Astrocyte (in vitro differentiated cells and primary cell): ENCODE data around the gene PRSS57. TPM values are rescaled to one million over a fixed set of nuclear protein-coding genes. Genes with fewer than 3 reads are reported as not detected.

Experiments used
- DNase-seq: peaks from one replicate; pipeline ENCODE4 v3.0.0-alpha.2; 2010; ENCODE audit warnings: low read depth
- FAIRE-seq: peaks from 2 replicates; lab custom pipeline; 2011; peaks lifted over from hg19 to GRCh38; lab: Jason Lieb, UNC
- H2AFZ ChIP-seq: 2 replicates; pipeline ENCODE4 v1.6.0; 2012; ENCODE audit warnings: low read depth, low read length, inconsistent platforms
- H3K27ac ChIP-seq: 2 replicates; pipeline ENCODE4 v1.5.1; 2011; ENCODE audit warnings: low read depth, low read length, inconsistent platforms
- H3K27me3 ChIP-seq: 2 replicates; pipeline ENCODE4 v1.6.0; 2011; ENCODE audit warnings: low read length, inconsistent platforms; ENCODE audit not compliant: insufficient read depth
- H3K36me3 ChIP-seq: 2 replicates; pipeline ENCODE4 v1.5.1; 2011; ENCODE audit warnings: low read length, inconsistent platforms; ENCODE audit not compliant: insufficient read depth
- H3K4me1 ChIP-seq: 2 replicates; pipeline ENCODE4 v1.5.1; 2011; ENCODE audit warnings: low read length, inconsistent platforms; ENCODE audit not compliant: insufficient read depth
- H3K4me2 ChIP-seq: 2 replicates; pipeline ENCODE4 v1.6.0; 2012; ENCODE audit warnings: low read length, inconsistent platforms
- H3K4me3 ChIP-seq: 2 replicates; pipeline ENCODE4 v1.5.1; 2011; ENCODE audit warnings: low read depth, mild to moderate bottlenecking, low read length, inconsistent platforms; ENCODE audit not compliant: insufficient read depth
- H3K79me2 ChIP-seq: 2 replicates; pipeline ENCODE4 v1.6.0; 2012; ENCODE audit warnings: mild to moderate bottlenecking, low read length, inconsistent platforms; ENCODE audit not compliant: insufficient read depth
- H3K9ac ChIP-seq: 2 replicates; pipeline ENCODE4 v1.6.0; 2012; ENCODE audit warnings: mild to moderate bottlenecking, low read length, inconsistent platforms
- H3K9me3 ChIP-seq: 2 replicates; pipeline ENCODE4 v1.5.1; 2012; ENCODE audit warnings: low read depth, mild to moderate bottlenecking, low read length, inconsistent platforms; ENCODE audit not compliant: insufficient read depth
- H4K20me1 ChIP-seq: 2 replicates; pipeline ENCODE4 v1.6.0; 2012; ENCODE audit warnings: low read length, inconsistent platforms; ENCODE audit not compliant: insufficient read depth
- H3K27ac Mint-ChIP-seq: one replicate; pipeline ENCODE4 v1.8.0; 2021; ENCODE audit warnings: mild to moderate bottlenecking, mixed read lengths; ENCODE audit not compliant: unreplicated experiment
- H3K27me3 Mint-ChIP-seq: one replicate; pipeline ENCODE4 v1.8.0; 2021; ENCODE audit warnings: low read depth, mixed read lengths; ENCODE audit not compliant: unreplicated experiment
- H3K36me3 Mint-ChIP-seq: one replicate; pipeline ENCODE4 v1.8.0; 2021; ENCODE audit warnings: low read depth, mixed read lengths; ENCODE audit not compliant: unreplicated experiment
- H3K4me1 Mint-ChIP-seq: one replicate; pipeline ENCODE4 v1.8.0; 2021; ENCODE audit warnings: low read depth, mixed read lengths; ENCODE audit not compliant: unreplicated experiment
- H3K4me3 Mint-ChIP-seq: one replicate; pipeline ENCODE4 v1.8.0; 2021; ENCODE audit warnings: mild to moderate bottlenecking, moderate library complexity, mixed read lengths; ENCODE audit not compliant: unreplicated experiment
- H3K9me3 Mint-ChIP-seq: one replicate; pipeline ENCODE4 v1.8.0; 2021; ENCODE audit warnings: mild to moderate bottlenecking, mixed read lengths; ENCODE audit not compliant: unreplicated experiment
- EZH2 ChIP-seq: IDR thresholded peaks from 2 replicates; pipeline ENCODE4 v1.6.1; 2012; ENCODE audit warnings: mild to moderate bottlenecking, low read length, inconsistent platforms; ENCODE audit not compliant: insufficient read depth
- total RNA-seq: library from RNA; stranded (reverse); gene quantifications from 2 replicates; pipeline ENCODE4 v1.2.1, GENCODE V29; 2021
- TF ChIP-seq, protein P1 (sequence below): IDR thresholded peaks from 2 replicates; pipeline ENCODE4 v1.5.1; 2011; ENCODE audit warnings: low read depth, mild to moderate bottlenecking, inconsistent platforms, low read length, moderate library complexity; ENCODE audit not compliant: insufficient read depth

The PRSS57 gene
- total RNA-seq, 1 donor from 2014 or later = not detected

DNA sequence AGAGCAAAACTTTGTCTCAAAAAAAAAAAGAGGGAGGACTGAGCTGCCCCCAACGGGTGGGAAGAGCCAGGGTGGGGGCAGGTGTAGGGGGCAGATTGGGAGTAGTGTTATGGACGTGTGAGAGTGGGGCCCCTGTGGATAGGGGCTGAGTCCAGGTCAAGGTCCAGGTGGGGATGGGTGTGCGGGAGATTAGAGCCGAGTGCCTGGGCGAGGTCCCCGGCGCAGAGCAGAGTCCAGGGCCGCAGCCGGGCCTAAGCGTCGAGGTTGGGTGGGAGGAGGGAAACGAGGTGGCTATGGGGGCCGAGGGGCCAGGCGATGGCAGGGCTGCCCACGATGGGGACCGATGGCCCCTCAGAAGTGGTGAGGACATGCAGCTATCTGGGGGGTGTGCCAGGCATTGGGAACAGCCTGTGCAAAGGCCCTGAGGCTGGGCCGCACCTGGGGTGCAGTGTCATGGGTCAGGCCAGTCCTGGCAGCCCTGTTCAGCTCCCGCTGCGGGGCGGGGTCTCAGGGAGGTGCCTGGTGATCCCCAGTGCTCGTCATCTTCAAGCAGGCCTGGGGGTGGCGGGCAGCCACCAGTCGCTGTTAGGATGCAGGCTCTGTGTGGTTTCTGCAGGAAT, 43.4 kb upstream of the PRSS57 start:
- Histone ChIP-seq H3K9me3 (no peaks in the 10 kb centered on the region), H3K36me3 (no peaks in the 10 kb centered on the region), H4K20me1 (no peaks in the 10 kb centered on the region), H3K9ac (no peak overlapping the region), H3K4me1 (no peaks in the 10 kb centered on the region), H2AFZ (no peak overlapping the region), H3K4me2 (no peak overlapping the region), H3K27ac (no peak overlapping the region), H3K79me2 (no peaks in the 10 kb centered on the region), H3K27me3 (no peaks in the 10 kb centered on the region), H3K4me3 (no peak overlapping the region)
- Mint-ChIP-seq H3K36me3 (peaks cover 18% of the 10 kb centered on the region), H3K4me3 (no peak overlapping the region), H3K27me3 (no peaks in the 10 kb centered on the region), H3K27ac (no peak overlapping the region), H3K4me1 (no peaks in the 10 kb centered on the region), H3K9me3 (peaks cover 3% of the 10 kb centered on the region)
- FAIRE-seq (no peak), DNase-seq (no peak)
- TF ChIP-seq, protein P1, sequence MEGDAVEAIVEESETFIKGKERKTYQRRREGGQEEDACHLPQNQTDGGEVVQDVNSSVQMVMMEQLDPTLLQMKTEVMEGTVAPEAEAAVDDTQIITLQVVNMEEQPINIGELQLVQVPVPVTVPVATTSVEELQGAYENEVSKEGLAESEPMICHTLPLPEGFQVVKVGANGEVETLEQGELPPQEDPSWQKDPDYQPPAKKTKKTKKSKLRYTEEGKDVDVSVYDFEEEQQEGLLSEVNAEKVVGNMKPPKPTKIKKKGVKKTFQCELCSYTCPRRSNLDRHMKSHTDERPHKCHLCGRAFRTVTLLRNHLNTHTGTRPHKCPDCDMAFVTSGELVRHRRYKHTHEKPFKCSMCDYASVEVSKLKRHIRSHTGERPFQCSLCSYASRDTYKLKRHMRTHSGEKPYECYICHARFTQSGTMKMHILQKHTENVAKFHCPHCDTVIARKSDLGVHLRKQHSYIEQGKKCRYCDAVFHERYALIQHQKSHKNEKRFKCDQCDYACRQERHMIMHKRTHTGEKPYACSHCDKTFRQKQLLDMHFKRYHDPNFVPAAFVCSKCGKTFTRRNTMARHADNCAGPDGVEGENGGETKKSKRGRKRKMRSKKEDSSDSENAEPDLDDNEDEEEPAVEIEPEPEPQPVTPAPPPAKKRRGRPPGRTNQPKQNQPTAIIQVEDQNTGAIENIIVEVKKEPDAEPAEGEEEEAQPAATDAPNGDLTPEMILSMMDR = no peak

DNA sequence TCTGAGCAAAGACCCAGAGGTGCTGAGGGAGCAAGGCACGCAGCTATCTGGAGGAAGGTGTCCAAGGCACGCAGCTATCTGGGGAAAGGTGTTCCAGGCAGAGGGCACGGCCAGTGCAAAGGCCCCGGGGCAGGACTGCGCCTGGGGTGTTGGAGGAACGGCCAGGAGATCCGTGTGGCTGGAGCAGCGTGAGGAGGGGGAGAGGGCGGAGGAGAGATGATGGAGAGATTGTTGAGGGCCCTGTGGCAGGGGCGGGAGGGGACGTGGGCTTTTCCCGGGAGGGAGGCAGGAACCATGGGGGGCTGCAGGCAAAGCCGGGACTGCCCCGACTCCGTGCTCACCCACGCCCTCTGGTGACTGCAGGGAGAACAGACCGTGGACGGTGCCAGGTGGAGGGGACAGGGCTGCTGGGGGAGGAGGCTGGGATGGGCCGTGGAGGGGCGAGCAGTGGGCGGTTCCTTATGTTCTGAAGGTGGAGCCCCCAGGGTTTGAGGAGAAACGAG, 42.4 kb upstream of the PRSS57 start:
- H3K27ac ChIP-seq = no peak overlapping the region
- DNase-seq (no peak), FAIRE-seq (no peak)
- Mint-ChIP-seq H3K36me3 (peaks cover 18% of the 10 kb centered on the region), H3K27ac (no peak overlapping the region), H3K4me1 (no peaks in the 10 kb centered on the region), H3K9me3 (peaks cover 1% of the 10 kb centered on the region), H3K4me3 (no peak overlapping the region), H3K27me3 (no peaks in the 10 kb centered on the region)
- no peak overlapping the region for H2AFZ ChIP-seq
- H3K79me2 ChIP-seq = no peaks in the 10 kb centered on the region
- H3K4me1 ChIP-seq = no peaks in the 10 kb centered on the region
- H4K20me1 ChIP-seq = no peaks in the 10 kb centered on the region
- H3K36me3 ChIP-seq = no peaks in the 10 kb centered on the region
- H3K9ac ChIP-seq = no peak overlapping the region
- no peaks in the 10 kb centered on the region for H3K27me3 ChIP-seq
- H3K4me2 ChIP-seq = no peak overlapping the region
- no peak for TF ChIP-seq EZH2
- TF ChIP-seq, protein P1 = peak; percentile 30
- no peaks in the 10 kb centered on the region for H3K9me3 ChIP-seq
- no peak overlapping the region for H3K4me3 ChIP-seq

DNA sequence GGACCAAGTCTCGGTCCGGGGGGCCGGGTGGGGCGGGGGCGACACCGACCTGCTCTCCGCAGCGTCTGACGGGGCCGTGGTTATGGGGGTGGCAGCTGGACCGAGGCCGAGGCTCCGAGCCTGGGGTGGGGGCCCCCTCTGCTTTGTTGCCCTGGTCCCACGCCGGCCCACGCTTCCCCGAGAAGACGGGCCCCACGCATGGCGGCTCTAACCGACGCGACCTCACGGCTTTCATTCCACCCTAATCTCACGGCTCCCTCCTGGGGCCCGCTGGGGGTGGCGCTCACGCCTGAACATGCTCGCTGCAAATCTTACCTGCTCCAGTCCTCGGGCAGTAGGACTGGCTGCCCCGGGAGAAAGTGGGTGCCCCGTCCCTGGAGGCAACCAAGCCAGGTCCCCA, 40.9 kb upstream of the PRSS57 start:
- Mint-ChIP-seq H3K27me3 (no peaks in the 10 kb centered on the region), H3K9me3 (no peaks in the 10 kb centered on the region), H3K4me1 (no peaks in the 10 kb centered on the region), H3K27ac (no peak overlapping the region), H3K36me3 (peaks cover 11% of the 10 kb centered on the region), H3K4me3 (no peak overlapping the region)
- FAIRE-seq (no peak), DNase-seq (no peak)
- no peak overlapping the region for H3K9ac ChIP-seq
- no peaks in the 10 kb centered on the region for H3K4me1 ChIP-seq
- no peaks in the 10 kb centered on the region for H4K20me1 ChIP-seq
- no peak overlapping the region for H3K4me3 ChIP-seq
- no peaks in the 10 kb centered on the region for H3K36me3 ChIP-seq
- H3K9me3 ChIP-seq = no peaks in the 10 kb centered on the region
- no peak overlapping the region for H2AFZ ChIP-seq
- no peak overlapping the region for H3K4me2 ChIP-seq
- no peak overlapping the region for H3K27ac ChIP-seq
- TF ChIP-seq, protein P1 = no peak
- no peak for TF ChIP-seq EZH2
- H3K79me2 ChIP-seq = no peaks in the 10 kb centered on the region
- no peaks in the 10 kb centered on the region for H3K27me3 ChIP-seq
